HG02885 (cell line): ENCODE measurements around the gene GPC6.
"Not testable (repeated sequence)": the region's sequence is repeated elsewhere in the genome, so short reads cannot be mapped to it uniquely, and the experiment has no call there.

Experiments
- ATAC-seq: cut with Tn5 transposase; IDR thresholded peaks from one replicate; pipeline ENCODE4 v1.9.1; 2021; ENCODE audit warnings: mild to moderate bottlenecking; ENCODE audit not compliant: unreplicated experiment, poor library complexity

GPC6 gene

GRCh38 chr13:93226623-93227279, at the start of gene GPC6:
TSS of gene GPC6 (plus strand) at chr13:93226807.
- no peak for ATAC-seq

- no peak for ATAC-seq
These were observed 46.1 kb upstream of the GPC6 start for GRCh38 chr13:93180356-93180969.

- no peak for ATAC-seq
These were observed 44.2 kb upstream of the GPC6 start for GRCh38 chr13:93182406-93182805.

GRCh38 chr13:93183302-93183701, 43.3 kb upstream of the GPC6 start:
- no peak for ATAC-seq

GRCh38 chr13:93190006-93190405, 36.6 kb upstream of the GPC6 start:
- ATAC-seq, result no peak

- no peak for ATAC-seq
These were observed 32.9 kb upstream of the GPC6 start for GRCh38 chr13:93193682-93194081.

- no peak for ATAC-seq
These were observed 26.8 kb upstream of the GPC6 start for GRCh38 chr13:93199856-93200255.

GRCh38 chr13:93200626-93201025, 26.0 kb upstream of the GPC6 start:
- ATAC-seq, result no peak

GRCh38 chr13:93201992-93202558, 24.5 kb upstream of the GPC6 start:
- no peak for ATAC-seq

GRCh38 chr13:93206778-93207392, 19.7 kb upstream of the GPC6 start:
- not testable (repeated sequence) for ATAC-seq

GRCh38 chr13:93216122-93216521, 10.5 kb upstream of the GPC6 start:
- no peak for ATAC-seq

- ATAC-seq, result no peak
These were observed 8.8 kb upstream of the GPC6 start for GRCh38 chr13:93217721-93218261.

GRCh38 chr13:93218583-93218982, 8.0 kb upstream of the GPC6 start:
- ATAC-seq, result no peak

GRCh38 chr13:93220073-93220472, 6.5 kb upstream of the GPC6 start:
- no peak for ATAC-seq

- ATAC-seq, result no peak
These were observed 3.6 kb upstream of the GPC6 start for GRCh38 chr13:93222976-93223375.

- no peak for ATAC-seq
These were observed 2.1 kb upstream of the GPC6 start for GRCh38 chr13:93224535-93224934.

GRCh38 chr13:93225610-93226009, 997 bp upstream of the GPC6 start:
- ATAC-seq, result no peak

GRCh38 chr13:93226065-93226622, 463 bp upstream of the GPC6 start:
- ATAC-seq, result no peak

- no peak for ATAC-seq
These were observed 772 bp downstream of the GPC6 start for GRCh38 chr13:93227280-93227877.

- no peak for ATAC-seq
These were observed 1.5 kb downstream of the GPC6 start for GRCh38 chr13:93227878-93228642.
